Ishikawa (cell line): ENCODE data around the gene MACROD2.

ENCODE experiments used
- CEBPB ChIP-seq: IDR thresholded peaks from 2 replicates; pipeline ENCODE4 v1.6.1; 2012
- CREB1 ChIP-seq: IDR thresholded peaks from 2 replicates; pipeline ENCODE4 v1.6.1; 2012; ENCODE audit warnings: low read depth
- EGR1 ChIP-seq: IDR thresholded peaks from 2 replicates; pipeline ENCODE4 v1.6.1; 2012
- EP300 ChIP-seq: IDR thresholded peaks from 2 replicates; pipeline ENCODE4 v1.6.1; 2012; ENCODE audit warnings: borderline replicate concordance
- FOXM1 ChIP-seq: IDR thresholded peaks from 2 replicates; pipeline ENCODE4 v1.6.1; 2012; ENCODE audit warnings: low read depth, borderline replicate concordance
- MAX ChIP-seq: IDR thresholded peaks from 2 replicates; pipeline ENCODE4 v1.6.1; 2012
- NFIC ChIP-seq: IDR thresholded peaks from 2 replicates; pipeline ENCODE4 v1.6.1; 2012
- RAD21 ChIP-seq: IDR thresholded peaks from 2 replicates; pipeline ENCODE4 v1.6.1; 2012; ENCODE audit warnings: low read depth
- TAF1 ChIP-seq: IDR thresholded peaks from 2 replicates; pipeline ENCODE4 v1.6.1; 2012; ENCODE audit warnings: low read depth, mild to moderate bottlenecking
- TCF12 ChIP-seq: IDR thresholded peaks from 2 replicates; pipeline ENCODE4 v1.6.1; 2012; ENCODE audit warnings: low read depth
- TEAD4 ChIP-seq: IDR thresholded peaks from 2 replicates; pipeline ENCODE4 v1.6.1; 2012
- USF1 ChIP-seq: IDR thresholded peaks from 2 replicates; pipeline ENCODE4 v1.6.1; 2012
- YY1 ChIP-seq: IDR thresholded peaks from 2 replicates; pipeline ENCODE4 v1.6.1; 2012; ENCODE audit warnings: low read depth
- ZBTB7A ChIP-seq: IDR thresholded peaks from 2 replicates; pipeline ENCODE4 v1.6.1; 2012; ENCODE audit warnings: low read depth
- TF ChIP-seq, protein P1 (sequence below): IDR thresholded peaks from 2 replicates; pipeline ENCODE4 v1.6.1; 2012; ENCODE audit warnings: low read depth, mild to moderate bottlenecking

MACROD2 gene

GRCh38 chr20:15706719-15707118, 1711.4 kb downstream of the MACROD2 start:
- no peak for TF ChIP-seq FOXM1
- no peak for TF ChIP-seq EGR1
- no peak for TF ChIP-seq NFIC
- no peak for TF ChIP-seq CEBPB
- no peak for TF ChIP-seq USF1
- TF ChIP-seq CREB1 = no peak
- no peak for TF ChIP-seq YY1
- TF ChIP-seq TCF12 = no peak
- no peak for TF ChIP-seq TEAD4
- TF ChIP-seq ZBTB7A = no peak
- TF ChIP-seq MAX = no peak
- TF ChIP-seq RAD21 = no peak
- no peak for TF ChIP-seq EP300
- no peak for TF ChIP-seq TAF1

- no peak for TF ChIP-seq USF1
- no peak for TF ChIP-seq TEAD4
- peak; percentile 70 for TF ChIP-seq RAD21
Observed at GRCh38 chr20:15708984-15709598, 1713.8 kb downstream of the MACROD2 start.

DNA sequence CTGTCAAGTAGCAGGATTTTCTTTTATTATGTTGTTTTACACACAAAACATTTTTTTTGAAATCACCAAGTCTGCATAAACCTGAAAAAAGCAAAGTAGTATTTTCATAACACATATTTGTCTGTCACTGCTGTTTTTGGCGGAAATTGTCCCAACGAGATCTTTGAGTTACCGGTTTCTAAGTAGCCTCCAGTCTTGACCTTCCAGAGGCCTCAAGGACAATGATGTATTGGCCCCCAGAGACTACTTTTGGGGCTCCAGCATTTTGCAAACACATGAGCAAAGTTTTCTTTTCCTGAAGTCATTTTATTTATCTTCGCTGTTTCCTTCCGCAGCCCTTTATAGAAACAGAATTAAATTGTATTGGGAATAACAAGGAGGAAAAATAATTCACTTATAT, 1715.3 kb downstream of the MACROD2 start:
- no peak for TF ChIP-seq USF1
- TF ChIP-seq NFIC = no peak
- no peak for TF ChIP-seq CEBPB
- TF ChIP-seq ZBTB7A = no peak
- TF ChIP-seq YY1 = no peak
- no peak for TF ChIP-seq MAX
- no peak for TF ChIP-seq FOXM1
- no peak for TF ChIP-seq TAF1
- no peak for TF ChIP-seq TCF12
- no peak for TF ChIP-seq TEAD4
- TF ChIP-seq, protein P1, sequence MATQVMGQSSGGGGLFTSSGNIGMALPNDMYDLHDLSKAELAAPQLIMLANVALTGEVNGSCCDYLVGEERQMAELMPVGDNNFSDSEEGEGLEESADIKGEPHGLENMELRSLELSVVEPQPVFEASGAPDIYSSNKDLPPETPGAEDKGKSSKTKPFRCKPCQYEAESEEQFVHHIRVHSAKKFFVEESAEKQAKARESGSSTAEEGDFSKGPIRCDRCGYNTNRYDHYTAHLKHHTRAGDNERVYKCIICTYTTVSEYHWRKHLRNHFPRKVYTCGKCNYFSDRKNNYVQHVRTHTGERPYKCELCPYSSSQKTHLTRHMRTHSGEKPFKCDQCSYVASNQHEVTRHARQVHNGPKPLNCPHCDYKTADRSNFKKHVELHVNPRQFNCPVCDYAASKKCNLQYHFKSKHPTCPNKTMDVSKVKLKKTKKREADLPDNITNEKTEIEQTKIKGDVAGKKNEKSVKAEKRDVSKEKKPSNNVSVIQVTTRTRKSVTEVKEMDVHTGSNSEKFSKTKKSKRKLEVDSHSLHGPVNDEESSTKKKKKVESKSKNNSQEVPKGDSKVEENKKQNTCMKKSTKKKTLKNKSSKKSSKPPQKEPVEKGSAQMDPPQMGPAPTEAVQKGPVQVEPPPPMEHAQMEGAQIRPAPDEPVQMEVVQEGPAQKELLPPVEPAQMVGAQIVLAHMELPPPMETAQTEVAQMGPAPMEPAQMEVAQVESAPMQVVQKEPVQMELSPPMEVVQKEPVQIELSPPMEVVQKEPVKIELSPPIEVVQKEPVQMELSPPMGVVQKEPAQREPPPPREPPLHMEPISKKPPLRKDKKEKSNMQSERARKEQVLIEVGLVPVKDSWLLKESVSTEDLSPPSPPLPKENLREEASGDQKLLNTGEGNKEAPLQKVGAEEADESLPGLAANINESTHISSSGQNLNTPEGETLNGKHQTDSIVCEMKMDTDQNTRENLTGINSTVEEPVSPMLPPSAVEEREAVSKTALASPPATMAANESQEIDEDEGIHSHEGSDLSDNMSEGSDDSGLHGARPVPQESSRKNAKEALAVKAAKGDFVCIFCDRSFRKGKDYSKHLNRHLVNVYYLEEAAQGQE = no peak
- no peak for TF ChIP-seq RAD21
- TF ChIP-seq EP300 = no peak

- no peak for TF ChIP-seq TAF1
- TF ChIP-seq FOXM1 = no peak
- TF ChIP-seq TCF12 = no peak
- no peak for TF ChIP-seq USF1
Observed at GRCh38 chr20:15711177-15711576, 1715.9 kb downstream of the MACROD2 start.

GRCh38 chr20:15716256-15716655, 1720.9 kb downstream of the MACROD2 start:
- TF ChIP-seq, protein P1 = no peak
- TF ChIP-seq TAF1 (no peak), NFIC (no peak), ZBTB7A (no peak), RAD21 (no peak), CREB1 (no peak), YY1 (no peak), TEAD4 (no peak), EP300 (no peak), USF1 (no peak), TCF12 (no peak), CEBPB (no peak), FOXM1 (no peak), EGR1 (no peak), MAX (no peak)
